Upper lobe of left lung (tissue), 6 donors: ENCODE data around the gene NEK4. TPM values are rescaled to one million over a fixed set of nuclear protein-coding genes. Genes with fewer than 3 reads are reported as not detected.

Source experiments
- ATAC-seq, 2 donors: fragments of 200-7000 bp; cut with Tn5 transposase; one replicate each; pipeline ENCODE4 v1.9.1; 2022; ENCODE audit warnings: mild to moderate bottlenecking in 2 of 2, moderate library complexity in 2 of 2; ENCODE audit not compliant: low FRiP score in 2 of 2
- DNase-seq, 2 donors: peaks; one replicate each; pipeline ENCODE4 v3.0.0-alpha.2; 2019 to 2020
- H3K27ac ChIP-seq, 4 donors: fragments of 200-600 bp; sonication (generic); one replicate each; pipeline ENCODE4 v1.5.1; 2016 to 2019
- H3K27me3 ChIP-seq, 4 donors: fragments of 200-600 bp; sonication (generic); one replicate each; pipeline ENCODE4 v1.5.1; 2017 to 2019
- H3K36me3 ChIP-seq, 4 donors: fragments of 200-600 bp; sonication (generic); one replicate each; pipeline ENCODE4 v1.5.1; 2016 to 2019
- H3K4me1 ChIP-seq, 4 donors: fragments of 200-600 bp; sonication (generic); one replicate each; pipeline ENCODE4 v1.5.1; 2018 to 2019
- H3K4me3 ChIP-seq, 4 donors: fragments of 200-600 bp; sonication (generic); one replicate each; pipeline ENCODE4 v1.5.1; 2017 to 2019; ENCODE audit warnings: mild to moderate bottlenecking in 2 of 4, moderate library complexity in 1 of 4
- H3K9me3 ChIP-seq, 4 donors: fragments of 200-600 bp; sonication (generic); one replicate each; pipeline ENCODE4 v1.5.1; 2018 to 2019
- CTCF ChIP-seq, 6 experiments: fragments of 450-650 bp in 4 of 6; fragments of 200-600 bp in 2 of 6; sonication (generic) in 2 of 6; IDR thresholded peaks; one replicate each; pipeline ENCODE4 v1.5.1; 2016 to 2019; ENCODE audit warnings: antibody characterized with exemption in 6 of 6
- EP300 ChIP-seq, 4 donors: sonication (generic); formaldehyde crosslinking; IDR thresholded peaks; one replicate each; pipeline ENCODE4 v1.5.1; 2017; ENCODE audit warnings: antibody characterized with exemption in 4 of 4, control low read depth in 2 of 4
- POLR2A ChIP-seq, 4 donors: fragments of 450-650 bp; IDR thresholded peaks; one replicate each; pipeline ENCODE4 v1.5.1; 2016 to 2017; ENCODE audit warnings: antibody characterized with exemption in 4 of 4, mild to moderate bottlenecking in 2 of 4
- POLR2AphosphoS5 ChIP-seq, 2 donors: sonication (generic); formaldehyde crosslinking; IDR thresholded peaks; one replicate each; pipeline ENCODE4 v1.5.1; 2017; ENCODE audit warnings: antibody characterized with exemption in 2 of 2
- WGBS, 2 donors: methylation state at CpG; one replicate each; pipeline ENCODE4 v1.1.5; 2017 to 2018; 5-methylcytosine and 5-hydroxymethylcytosine counted together
- total RNA-seq, 6 donors: library from RNA; depleted of rRNA in 4 of 6; stranded (reverse); fragments of >200 nt in 4 of 6; gene quantifications; one replicate each; pipeline versions ENCODE4 v1.1.0 to v1.2.1, GENCODE V29; 2016 to 2021
- donor health status: DM: no; HTN: no; CAD: no; lungs with moderate emphysema.
- donor health status: DM: no; HTN: yes; CAD: no; lungs with severe emphysema.

The NEK4 gene
- total RNA-seq, 6 donors from 2014 or later, result 17.8 to 28.6 (median 24.2) TPM

GRCh38 chr3:52788890-52789745 lies 18.4 kb upstream of the NEK4 start:
- Histone ChIP-seq H3K27ac (no peak overlapping the region), H3K4me1 (no peaks in the 10 kb centered on the region), H3K36me3 (no peaks in the 10 kb centered on the region), H3K9me3 (no peaks in the 10 kb centered on the region), H3K27me3 (no peaks in the 10 kb centered on the region), H3K4me3 (no peak overlapping the region)
- TF ChIP-seq EP300 (IDR thresholded peaks at IDR 0.05), result no peak
- no peak for TF ChIP-seq POLR2A (IDR thresholded peaks at IDR 0.05)
- no peak for TF ChIP-seq CTCF (IDR thresholded peaks at IDR 0.05)
- TF ChIP-seq POLR2AphosphoS5 (IDR thresholded peaks at IDR 0.05), result no peak
- ATAC-seq, result no peak
- no peak for DNase-seq
- 84 to 90% methylated on average over 14 to 16 of the region's 16 CpGs for WGBS, 2 donors

GRCh38 chr3:52787672-52788625 lies 17.2 kb upstream of the NEK4 start:
- Histone ChIP-seq H3K4me3 (no peak overlapping the region), H3K27ac (no peak overlapping the region), H3K9me3 (no peaks in the 10 kb centered on the region), H3K36me3 (no peaks in the 10 kb centered on the region), H3K27me3 (no peaks in the 10 kb centered on the region), H3K4me1 (no peaks in the 10 kb centered on the region)
- no peak for TF ChIP-seq POLR2A (IDR thresholded peaks at IDR 0.05)
- TF ChIP-seq CTCF (IDR thresholded peaks at IDR 0.05), result no peak
- no peak for TF ChIP-seq EP300 (IDR thresholded peaks at IDR 0.05)
- TF ChIP-seq POLR2AphosphoS5 (IDR thresholded peaks at IDR 0.05), result no peak
- ATAC-seq, result no peak
- WGBS, 2 donors, result 72% methylated on average over 14 to 17 of the region's 17 CpGs
- DNase-seq, result no peak

- Histone ChIP-seq H3K27me3 (no peaks in the 10 kb centered on the region), H3K27ac (no peak overlapping the region), H3K4me3 (no peak overlapping the region), H3K4me1 (no peaks in the 10 kb centered on the region), H3K9me3 (no peaks in the 10 kb centered on the region), H3K36me3 (no peaks in the 10 kb centered on the region)
- 86 to 90% methylated on average over 10 to 11 of the region's 11 CpGs for WGBS, 2 donors
- TF ChIP-seq CTCF (IDR thresholded peaks at IDR 0.05), result no peak
- DNase-seq (no peak), ATAC-seq (no peak)
Measured at GRCh38 chr3:52787246-52787645, 16.5 kb upstream of the NEK4 start.

GRCh38 chr3:52786330-52787215 lies 15.8 kb upstream of the NEK4 start:
- 84 to 90% methylated on average over 14 to 19 of the region's 19 CpGs for WGBS, 2 donors
- DNase-seq (no peak), ATAC-seq (no peak)
- Histone ChIP-seq H3K27me3 (no peaks in the 10 kb centered on the region), H3K36me3 (no peaks in the 10 kb centered on the region), H3K4me1 (no peaks in the 10 kb centered on the region), H3K27ac (no peak overlapping the region), H3K9me3 (no peaks in the 10 kb centered on the region), H3K4me3 (no peak overlapping the region)
- TF ChIP-seq POLR2AphosphoS5 (IDR thresholded peaks at IDR 0.05) (no peak), POLR2A (IDR thresholded peaks at IDR 0.05) (no peak), CTCF (IDR thresholded peaks at IDR 0.05) (no peak)
